NCI-H146 (cell line): Measurements from ENCODE around the gene FICD.
"Not testable (repeated sequence)": the region's sequence is repeated elsewhere in the genome, so short reads cannot be mapped to it uniquely, and the experiment has no call there.

Experiments used
- DNase-seq: peaks from one replicate; lab custom pipeline; 2025; lab: John Stamatoyannopoulos, UW

The FICD gene

GRCh38 chr12:108538146-108538545, 23.1 kb downstream of the FICD start:
- DNase-seq = no peak

GRCh38 chr12:108538616-108539195, 23.6 kb downstream of the FICD start:
- no peak for DNase-seq

- DNase-seq = no peak
Observed at GRCh38 chr12:108542320-108542719, 27.2 kb downstream of the FICD start.

GRCh38 chr12:108543652-108544051, 28.6 kb downstream of the FICD start:
- no peak for DNase-seq

GRCh38 chr12:108547686-108548085, 32.6 kb downstream of the FICD start:
- no peak for DNase-seq

GRCh38 chr12:108548954-108549521, 34.0 kb downstream of the FICD start:
- DNase-seq = no peak

- no peak for DNase-seq
Observed at GRCh38 chr12:108551535-108551934, 36.5 kb downstream of the FICD start.

- no peak for DNase-seq
Observed at GRCh38 chr12:108553799-108554198, 38.7 kb downstream of the FICD start.

GRCh38 chr12:108555383-108555782, 40.3 kb downstream of the FICD start:
- DNase-seq = not testable (repeated sequence)

GRCh38 chr12:108559007-108559655, 44.1 kb downstream of the FICD start:
- DNase-seq = no peak

GRCh38 chr12:108559748-108560147, 44.7 kb downstream of the FICD start:
- no peak for DNase-seq

- DNase-seq = no peak
Observed at GRCh38 chr12:108560321-108560721, 45.2 kb downstream of the FICD start.

GRCh38 chr12:108560752-108561719, 46.0 kb downstream of the FICD start, which contains the start of gene SART3:
SART3 (minus strand) TSS chr12:108561173; CDS start chr12:108561154, 19 bp downstream.
- DNase-seq = peak; percentile 90

- peak; percentile 30 for DNase-seq
Observed at GRCh38 chr12:108561852-108562347, 46.8 kb downstream of the FICD start.

GRCh38 chr12:108562348-108563135, 47.5 kb downstream of the FICD start, which contains the start of gene ISCU:
ISCU (plus strand) TSS chr12:108562596; CDS start chr12:108562623, 27 bp downstream.
- DNase-seq = peak; percentile 96

GRCh38 chr12:108563136-108563803, 48.2 kb downstream of the FICD start:
- peak; percentile 83 for DNase-seq

- DNase-seq = no peak
Observed at GRCh38 chr12:108563804-108564151, 48.7 kb downstream of the FICD start.

- DNase-seq = no peak
Observed at GRCh38 chr12:108564724-108565123, 49.6 kb downstream of the FICD start.

- DNase-seq = no peak
Observed at GRCh38 chr12:108565146-108565545, 50.1 kb downstream of the FICD start.

GRCh38 chr12:108565976-108566375, 50.9 kb downstream of the FICD start:
- DNase-seq = no peak

- no peak for DNase-seq
Observed at GRCh38 chr12:108566452-108566851, 51.4 kb downstream of the FICD start.
